Loucy (cell line): Measurements from ENCODE around the gene FADS3.
A peak's percentile ranks its signal among the peaks of the same experiment; 100 is the strongest.

Source experiments
- H2AFZ ChIP-seq: fragments of 200-600 bp; sonication (generic); 2 replicates; pipeline ENCODE4 v1.6.0; 2016; ENCODE audit warnings: antibody characterized with exemption, mild to moderate bottlenecking, low read length, moderate library complexity
- H3F3A ChIP-seq: fragments of 200-600 bp; 2 replicates; pipeline ENCODE4 v1.6.0; 2016; ENCODE audit warnings: antibody characterized with exemption, low read depth, mild to moderate bottlenecking
- H3K27me3 ChIP-seq: fragments of 200-600 bp; sonication (generic); 2 replicates; pipeline ENCODE4 v1.6.1; 2014; ENCODE audit warnings: low read length, mild to moderate bottlenecking; ENCODE audit not compliant: insufficient read depth, poor library complexity, severe bottlenecking
- H3K36me3 ChIP-seq: fragments of 200-600 bp; sonication (generic); 2 replicates; pipeline ENCODE4 v1.6.1; 2016; ENCODE audit warnings: low read length; ENCODE audit not compliant: insufficient read depth
- H3K4me1 ChIP-seq: fragments of 200-600 bp; sonication (generic); 2 replicates; pipeline ENCODE4 v1.5.1; 2014; ENCODE audit warnings: low read length, mild to moderate bottlenecking; ENCODE audit not compliant: insufficient read depth, poor library complexity, severe bottlenecking
- H3K4me2 ChIP-seq: fragments of 200-600 bp; sonication (generic); 2 replicates; pipeline ENCODE4 v1.6.0; 2014; ENCODE audit warnings: antibody characterized with exemption, low read length, low read depth, mild to moderate bottlenecking; ENCODE audit not compliant: poor library complexity, severe bottlenecking
- H3K4me3 ChIP-seq: fragments of 200-600 bp; sonication (generic); 2 replicates; pipeline ENCODE4 v1.5.1; 2014; ENCODE audit warnings: low read length, mild to moderate bottlenecking, mixed read lengths; ENCODE audit not compliant: poor library complexity, severe bottlenecking
- H3K79me2 ChIP-seq: fragments of 200-600 bp; sonication (generic); 2 replicates; pipeline ENCODE4 v1.6.1; 2014; ENCODE audit warnings: low read length; ENCODE audit not compliant: insufficient read depth
- H3K9ac ChIP-seq: fragments of 200-600 bp; sonication (generic); 2 replicates; pipeline ENCODE4 v1.6.0; 2014; ENCODE audit warnings: mild to moderate bottlenecking, low read depth, low read length, moderate library complexity; ENCODE audit not compliant: poor library complexity, severe bottlenecking
- H3K9me2 ChIP-seq: fragments of 200-600 bp; sonication (generic); replicated peaks from 2 replicates; pipeline ENCODE4 v1.6.1; 2016; ENCODE audit warnings: low read depth, low read length, mixed read lengths
- H3K9me3 ChIP-seq: fragments of 200-600 bp; sonication (generic); 2 replicates; pipeline ENCODE4 v1.6.1; 2014; ENCODE audit warnings: mild to moderate bottlenecking, antibody characterized with exemption, low read length, low read depth; ENCODE audit not compliant: insufficient read depth
- H4K20me1 ChIP-seq: fragments of 200-600 bp; sonication (generic); 2 replicates; pipeline ENCODE4 v1.6.0; 2014; ENCODE audit warnings: antibody characterized with exemption, low read length, mild to moderate bottlenecking; ENCODE audit not compliant: insufficient read depth, poor library complexity, severe bottlenecking
- CTCF ChIP-seq: fragments of 200-600 bp; sonication (generic); conservative IDR thresholded peaks from 2 replicates; pipeline ENCODE4 v1.5.1; 2014; ENCODE audit warnings: mild to moderate bottlenecking, antibody characterized with exemption, low read length
- EZH2phosphoT487 ChIP-seq: fragments of 200-600 bp; IDR thresholded peaks from 2 replicates; pipeline ENCODE4 v1.6.1; 2018; ENCODE audit warnings: antibody characterized with exemption, mild to moderate bottlenecking, moderate library complexity, borderline replicate concordance

Gene FADS3

GRCh38 chr11:61870541-61871031 lies 20.8 kb downstream of the FADS3 start:
- TF ChIP-seq CTCF (no peak), EZH2phosphoT487 (no peak)
- H3K9me2 ChIP-seq: no peaks in the 10 kb centered on the region
- peak overlapping the region; percentile 58 for H3K4me2 ChIP-seq
- no peaks in the 10 kb centered on the region for H3K27me3 ChIP-seq
- no peaks in the 10 kb centered on the region for H3K79me2 ChIP-seq
- no peak overlapping the region for H3K4me3 ChIP-seq
- H3K4me1 ChIP-seq: peaks cover 9% of the 10 kb centered on the region
- no peak overlapping the region for H3K9ac ChIP-seq
- no peaks in the 10 kb centered on the region; the same call in 1 of the 2 replicates for H3F3A ChIP-seq
- H3K9me3 ChIP-seq: no peaks in the 10 kb centered on the region
- H4K20me1 ChIP-seq: no peaks in the 10 kb centered on the region
- no peak overlapping the region for H2AFZ ChIP-seq
- H3K36me3 ChIP-seq: peaks cover 16% of the 10 kb centered on the region; the same call in 1 of the 2 replicates

DNA sequence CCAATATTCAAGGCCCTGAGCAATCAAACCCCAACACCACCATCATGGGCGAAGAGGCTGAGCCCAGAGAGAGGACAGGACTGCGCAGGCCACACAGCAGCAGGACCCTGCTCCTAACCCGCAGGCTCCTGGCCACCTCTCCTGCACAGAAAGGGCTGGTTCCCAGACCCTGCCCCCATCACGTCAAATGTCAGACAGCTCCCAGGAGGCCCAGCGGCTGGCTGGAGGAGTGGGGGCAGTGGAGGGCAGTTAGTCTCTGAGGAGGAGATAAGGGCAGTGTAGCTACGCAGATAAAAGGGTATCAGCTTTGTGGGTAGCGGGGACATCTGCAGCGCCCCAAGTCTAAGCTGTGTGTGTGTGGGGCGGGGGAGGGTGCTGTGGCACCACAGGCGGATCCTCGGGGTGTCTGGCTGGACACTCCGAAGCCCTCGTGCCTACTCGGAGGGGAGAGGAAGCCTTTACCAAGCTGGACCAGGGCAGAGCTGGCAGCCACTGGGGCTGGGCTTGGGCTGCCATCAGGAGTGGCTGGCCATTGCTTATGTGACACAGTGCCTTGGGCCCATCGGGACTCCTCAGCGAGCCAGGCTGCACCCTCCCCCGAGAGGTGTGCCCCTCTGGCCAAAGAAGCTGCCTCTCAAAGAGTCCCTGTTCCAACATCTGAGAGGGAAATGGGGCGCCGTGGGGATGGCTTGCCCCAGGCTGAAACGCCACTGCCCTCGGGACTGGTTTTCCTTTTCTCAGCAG lies 21.5 kb downstream of the FADS3 start:
- no peak overlapping the region for H3K9ac ChIP-seq
- H3K9me2 ChIP-seq: no peaks in the 10 kb centered on the region

DNA sequence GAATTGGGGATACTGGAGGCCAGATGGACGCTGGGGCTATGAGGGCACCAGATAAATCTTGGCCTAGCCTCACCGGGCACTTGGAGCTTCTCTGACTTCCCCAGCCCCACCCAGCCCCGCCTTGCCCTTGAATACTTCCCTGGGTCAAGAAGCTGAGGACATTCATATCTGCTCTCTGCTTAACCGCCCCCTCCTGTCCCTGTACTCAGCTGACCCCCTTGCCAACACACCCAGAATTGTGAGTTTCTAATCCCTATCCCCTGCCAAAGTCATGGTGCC lies 22.0 kb downstream of the FADS3 start:
- no peaks in the 10 kb centered on the region for H3K9me3 ChIP-seq
- no peak overlapping the region for H3K9ac ChIP-seq
- no peak for TF ChIP-seq CTCF
- TF ChIP-seq EZH2phosphoT487: no peak
- H2AFZ ChIP-seq: no peak overlapping the region
- no peaks in the 10 kb centered on the region for H3K9me2 ChIP-seq
- no peaks in the 10 kb centered on the region; the same call in 1 of the 2 replicates for H3F3A ChIP-seq
- H3K4me3 ChIP-seq: no peak overlapping the region
- peaks cover 9% of the 10 kb centered on the region for H3K4me1 ChIP-seq
- H3K79me2 ChIP-seq: no peaks in the 10 kb centered on the region
- H4K20me1 ChIP-seq: no peaks in the 10 kb centered on the region
- no peaks in the 10 kb centered on the region for H3K27me3 ChIP-seq
- H3K4me2 ChIP-seq: no peak overlapping the region
- peaks cover 27% of the 10 kb centered on the region; the same call in 1 of the 2 replicates for H3K36me3 ChIP-seq

More for the DNA sequence above, 21.5 kb downstream of the FADS3 start:
- Histone ChIP-seq H3K27me3 (no peaks in the 10 kb centered on the region), H3K79me2 (no peaks in the 10 kb centered on the region), H3K4me2 (no peak overlapping the region), H3K4me1 (peaks cover 9% of the 10 kb centered on the region), H3F3A (no peaks in the 10 kb centered on the region; the same call in 1 of the 2 replicates), H3K4me3 (no peak overlapping the region), H3K9me3 (no peaks in the 10 kb centered on the region), H2AFZ (no peak overlapping the region), H3K36me3 (peaks cover 23% of the 10 kb centered on the region; the same call in 1 of the 2 replicates), H4K20me1 (no peaks in the 10 kb centered on the region)
- no peak for TF ChIP-seq CTCF
- TF ChIP-seq EZH2phosphoT487: no peak
